Measurements from ENCODE around the gene ALK.

The ALK gene

DNA sequence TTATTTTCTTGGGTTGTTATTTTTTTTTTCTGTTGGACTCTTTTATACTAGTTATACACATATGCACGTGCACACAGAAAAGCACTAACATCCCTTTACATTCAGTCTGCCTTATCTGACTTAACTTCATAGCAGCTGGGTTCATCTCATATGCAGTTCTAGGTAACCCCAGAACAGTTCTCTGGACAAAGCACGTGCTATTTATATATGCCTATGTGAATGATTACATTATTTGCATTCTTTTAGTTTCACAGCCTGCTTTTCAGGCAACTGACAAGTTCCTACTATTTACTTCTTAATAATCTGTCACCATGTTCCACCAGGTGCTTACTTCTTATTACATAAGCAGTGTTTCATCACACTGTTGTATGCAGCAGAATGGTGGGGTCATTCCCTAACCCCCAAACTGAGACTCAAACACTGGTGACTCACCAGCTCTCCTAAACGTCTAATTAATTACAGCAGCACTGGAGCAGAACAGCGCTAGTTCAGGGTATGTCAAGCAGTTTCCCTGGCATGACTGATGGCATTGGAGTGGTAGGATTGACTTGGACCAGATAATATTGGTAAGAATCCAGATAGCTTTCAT lies 433.3 kb downstream of the ALK start:
- no peak for DNase-seq (ENCODE audit: low read depth)

DNA sequence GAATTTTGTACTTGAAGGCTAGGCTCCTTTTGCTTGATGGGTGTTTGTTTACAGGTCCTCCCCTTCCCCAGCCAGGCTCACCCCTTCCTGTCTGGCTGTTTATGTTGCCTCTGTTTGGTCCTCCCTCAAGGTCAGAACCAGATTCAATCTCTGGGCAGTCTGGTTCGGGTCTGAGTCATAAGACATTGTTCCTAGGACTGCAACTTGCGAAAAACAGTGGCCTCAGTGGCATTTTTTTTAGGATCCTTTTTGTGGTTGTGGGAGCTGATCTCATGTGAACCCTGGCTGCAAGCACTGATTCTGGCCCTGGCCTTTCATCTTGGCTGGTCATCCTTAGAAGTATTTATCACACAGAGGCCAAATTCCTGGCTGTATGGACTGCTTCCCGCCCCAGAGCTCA lies 435.8 kb downstream of the ALK start:
- DNase-seq (ENCODE audit: low read depth): no peak

DNA sequence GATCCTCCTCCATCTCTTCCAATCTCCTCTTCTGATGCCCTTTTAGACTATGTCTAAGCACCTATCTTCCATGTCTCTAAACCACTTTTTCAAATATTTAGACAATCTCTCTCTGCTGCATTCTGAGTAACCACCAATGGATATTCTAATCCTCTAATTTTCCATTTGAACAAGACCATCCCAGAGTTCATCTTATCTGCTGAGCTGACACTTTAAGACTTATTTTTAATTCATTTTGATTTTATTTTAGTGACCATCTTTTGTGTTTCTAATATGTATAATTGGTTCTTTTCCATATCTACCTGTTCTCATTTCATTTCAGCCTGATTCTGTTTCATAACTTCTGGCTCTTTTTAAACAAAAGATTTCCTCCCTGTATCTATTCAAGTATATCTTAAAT lies 436.3 kb downstream of the ALK start:
- DNase-seq (ENCODE audit: low read depth): no peak

DNA sequence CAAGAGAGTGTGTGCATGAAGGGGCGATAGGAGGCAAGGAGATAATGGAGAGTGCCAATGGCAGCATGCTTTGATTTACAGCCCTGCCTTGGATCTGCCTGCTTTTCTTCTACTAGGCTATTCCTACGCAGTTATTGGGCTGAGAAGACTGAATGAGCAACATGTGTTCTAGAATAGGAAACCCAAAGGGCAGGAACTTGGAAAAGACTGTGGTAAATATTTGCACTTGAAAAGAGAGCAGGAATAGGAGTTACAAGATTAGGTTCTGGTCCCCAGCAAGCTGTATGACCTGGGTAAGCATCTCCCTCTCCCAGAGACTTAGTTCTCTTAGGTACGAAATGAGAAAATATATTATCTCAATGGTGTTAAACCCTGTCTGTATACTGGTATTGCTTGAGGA lies 438.5 kb downstream of the ALK start:
- no peak for DNase-seq (ENCODE audit: low read depth)

DNA sequence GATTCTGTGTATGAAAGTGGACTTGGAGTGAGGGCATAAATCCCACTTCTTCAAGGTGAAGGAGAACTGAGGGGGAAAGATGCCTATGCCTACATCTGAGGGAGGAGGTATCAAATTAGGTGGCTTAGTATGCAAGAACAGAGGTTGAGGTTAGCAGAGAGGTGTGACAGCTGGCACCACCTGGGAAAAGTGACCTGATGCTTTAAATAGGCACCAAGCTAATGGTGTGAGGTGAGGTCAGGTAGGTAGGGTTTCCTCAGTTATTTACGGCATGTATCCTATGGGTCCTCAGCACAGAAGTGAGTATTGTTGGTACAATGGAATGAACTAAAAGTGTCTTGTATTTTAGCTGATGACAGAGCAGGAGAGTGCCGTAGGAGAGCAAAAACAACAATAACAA lies 439.0 kb downstream of the ALK start:
- no peak for DNase-seq (ENCODE audit: low read depth)

DNA sequence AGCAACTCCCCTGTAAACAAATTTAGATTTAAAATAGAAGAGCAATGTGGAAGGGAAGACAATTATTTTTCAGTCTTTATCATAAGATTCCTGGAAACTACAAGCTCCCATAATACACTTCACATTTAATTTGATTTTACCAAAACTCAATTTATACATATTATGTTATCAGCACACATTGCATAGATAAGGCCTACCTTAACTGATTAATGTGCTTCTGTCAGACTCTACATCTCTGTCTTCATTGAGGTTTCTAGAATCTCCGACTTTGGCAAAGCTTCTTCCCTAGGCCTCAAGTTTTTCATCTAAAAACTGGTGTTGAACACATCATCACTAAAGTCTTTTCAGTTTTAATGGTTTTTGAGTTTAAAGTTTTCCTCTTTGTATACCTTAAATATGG lies 440.1 kb downstream of the ALK start:
- DNase-seq (ENCODE audit: low read depth): no peak

DNA sequence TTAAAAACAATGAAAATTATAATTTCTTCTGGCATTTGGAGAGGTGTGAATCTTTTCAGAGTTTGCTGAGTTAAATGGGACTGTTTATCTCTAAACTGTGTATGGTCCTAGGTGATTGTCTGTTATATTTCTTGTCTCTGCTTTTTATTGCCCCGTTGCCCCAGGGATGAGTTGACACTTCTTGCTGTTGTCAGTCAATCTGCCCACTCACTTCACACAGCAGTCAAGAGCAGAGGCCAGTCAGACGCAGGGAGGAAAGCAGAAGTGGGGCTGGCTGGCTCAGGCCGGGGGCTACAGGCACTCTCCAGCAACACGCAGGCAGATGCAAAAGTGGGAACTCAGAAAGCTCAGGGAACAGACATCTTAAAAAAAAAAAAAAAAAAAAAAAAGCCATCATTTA lies 441.0 kb downstream of the ALK start:
- no peak for DNase-seq (ENCODE audit: low read depth)

DNA sequence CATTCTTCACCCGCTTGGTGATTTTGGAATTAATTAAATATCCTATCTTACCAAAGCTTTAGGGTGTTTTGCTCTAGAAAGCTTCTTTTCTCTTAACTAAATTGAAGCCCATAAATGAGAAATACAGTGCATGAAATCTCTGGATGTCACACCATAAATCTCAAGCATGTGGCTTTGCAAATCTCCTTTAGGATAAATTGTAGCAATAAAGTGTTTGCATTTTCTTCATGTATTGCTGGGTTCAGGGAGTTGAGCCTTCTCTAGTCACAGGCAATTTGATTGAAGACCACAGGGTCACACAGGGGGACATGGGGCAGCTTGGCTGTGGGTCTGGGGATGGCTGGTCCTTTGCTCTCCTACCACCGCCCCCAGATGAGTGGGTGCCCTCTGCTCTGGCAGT lies 442.0 kb downstream of the ALK start:
- no peak for DNase-seq (ENCODE audit: low read depth)

DNA sequence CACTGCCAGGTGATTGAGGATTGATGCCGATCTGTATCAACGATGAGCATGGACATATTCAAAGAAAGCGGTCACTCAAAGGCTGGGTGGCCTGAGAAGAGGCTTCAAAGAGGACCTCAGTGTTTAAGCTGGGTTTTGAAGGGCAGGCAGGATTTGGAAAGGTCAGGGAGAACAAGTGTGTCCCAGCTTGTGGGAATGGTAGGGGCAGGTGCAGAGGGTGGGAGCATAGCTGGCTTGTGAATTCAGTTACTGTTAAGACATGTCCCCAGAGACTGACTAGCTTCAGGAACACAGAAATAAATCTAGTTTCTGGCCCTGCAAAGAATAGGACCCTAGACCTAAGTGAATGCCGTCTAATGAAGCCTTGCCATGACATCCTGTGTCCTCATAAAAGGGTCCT lies 442.7 kb downstream of the ALK start:
- DNase-seq (ENCODE audit: low read depth): no peak

DNA sequence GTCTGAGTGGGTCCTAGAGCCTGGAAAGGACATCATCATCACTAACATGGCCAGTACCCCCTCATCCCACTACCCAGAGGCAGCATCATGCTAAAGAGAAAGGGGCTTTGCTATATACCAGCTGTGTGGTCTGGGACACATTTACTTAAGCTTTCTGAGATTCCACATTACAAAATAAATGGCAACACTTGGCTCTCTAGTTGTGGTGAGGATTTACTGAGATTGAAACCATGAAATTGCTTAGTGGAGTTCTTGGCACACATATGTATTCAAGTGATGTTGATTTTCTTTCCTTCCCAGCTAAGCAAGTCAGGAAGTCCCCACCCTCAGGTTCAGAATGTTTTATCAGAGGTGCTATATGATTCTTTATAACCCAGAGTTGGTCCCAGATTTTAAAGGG lies 444.2 kb downstream of the ALK start:
- DNase-seq (ENCODE audit: low read depth): no peak

DNA sequence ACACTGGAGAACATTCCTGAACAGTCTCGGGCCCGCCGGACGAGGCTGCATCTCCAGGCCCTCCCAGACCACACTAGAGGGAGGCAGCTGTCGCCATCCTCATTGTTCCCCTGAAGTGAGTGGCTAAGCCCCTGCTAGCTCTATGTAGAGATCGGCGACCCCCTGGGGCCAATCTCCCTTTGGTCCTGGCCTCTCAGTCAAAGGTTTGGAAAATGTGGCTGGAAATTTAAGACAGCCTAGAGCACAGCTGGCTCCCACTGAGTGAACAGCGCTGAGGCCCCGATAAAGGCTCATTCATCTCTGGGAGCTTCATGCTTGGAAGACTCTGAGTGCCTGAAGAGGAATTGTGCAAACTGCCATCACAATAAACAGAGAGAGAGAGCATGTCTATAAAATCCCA lies 445.9 kb downstream of the ALK start:
- no peak for DNase-seq (ENCODE audit: low read depth)

DNA sequence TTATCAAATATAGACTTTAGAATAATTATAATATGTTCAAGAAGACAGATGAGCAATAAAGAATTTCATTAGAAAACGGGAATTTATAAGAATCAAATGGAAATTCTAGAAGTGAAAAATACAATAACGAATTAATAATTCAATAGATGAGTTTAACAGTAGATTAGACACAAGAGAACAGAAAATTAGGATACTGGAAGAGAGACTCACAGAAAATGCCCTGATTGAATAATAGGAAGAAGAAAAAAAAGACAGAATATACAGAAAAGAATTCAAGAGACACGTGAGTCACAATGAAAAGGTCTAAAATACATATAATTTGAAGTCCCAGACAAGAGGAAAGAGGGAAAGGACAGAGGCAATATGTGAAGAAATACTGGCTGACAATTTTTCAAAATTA lies 451.4 kb downstream of the ALK start:
- DNase-seq (ENCODE audit: low read depth): no peak

DNA sequence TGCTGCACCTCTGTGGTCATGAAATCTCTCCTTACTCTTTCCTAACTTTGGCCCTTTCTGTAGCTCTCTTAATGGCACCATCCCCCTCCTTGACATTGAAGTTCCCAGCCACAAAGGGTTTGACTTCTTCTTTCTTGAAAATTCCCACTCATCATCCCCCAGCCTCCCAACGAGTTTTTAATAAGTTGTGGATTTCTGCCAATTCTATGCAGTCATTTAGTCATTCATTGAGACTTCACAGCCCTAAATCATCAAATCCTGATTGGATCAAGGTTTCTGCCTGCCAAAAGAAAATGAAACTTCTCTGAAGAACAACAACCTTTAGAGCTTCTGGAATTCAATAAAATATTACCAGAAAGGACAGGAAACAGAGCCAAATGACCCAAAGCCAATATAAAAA lies 451.9 kb downstream of the ALK start:
- DNase-seq (ENCODE audit: low read depth): no peak

DNA sequence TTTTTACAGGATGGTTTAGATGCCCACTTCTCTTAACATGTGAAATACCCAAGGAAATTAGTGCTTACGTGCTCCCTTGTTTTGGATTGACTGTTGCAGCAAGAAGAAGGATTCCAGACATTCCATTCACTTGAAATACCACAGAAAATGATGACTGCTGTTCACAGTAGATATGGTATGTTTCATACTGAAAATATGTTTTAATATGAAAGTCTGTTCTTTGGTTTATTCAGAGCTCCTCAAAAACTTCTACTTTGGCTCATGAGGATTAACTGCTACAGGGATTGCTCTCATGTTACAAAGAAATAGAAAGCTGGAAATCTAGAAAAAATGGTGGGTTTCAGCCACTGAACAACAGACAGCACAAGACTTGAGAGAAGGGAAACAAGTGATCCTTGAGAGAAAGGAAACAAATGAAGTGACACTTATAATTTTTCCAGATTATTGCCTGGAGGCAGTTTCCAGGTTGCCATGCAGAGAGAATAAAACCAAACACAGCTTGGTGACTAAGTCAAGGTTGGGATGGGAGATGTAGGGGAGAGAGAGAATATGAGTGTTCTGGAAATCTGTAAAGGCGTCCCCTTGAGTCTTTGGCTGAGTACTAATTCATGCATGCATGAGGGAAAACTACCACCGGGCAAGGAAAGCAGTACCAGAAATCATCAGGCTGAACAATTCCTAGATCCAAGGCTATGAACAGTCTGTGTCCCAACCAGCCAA lies 458.0 kb downstream of the ALK start:
- DNase-seq (ENCODE audit: low read depth): no peak

DNA sequence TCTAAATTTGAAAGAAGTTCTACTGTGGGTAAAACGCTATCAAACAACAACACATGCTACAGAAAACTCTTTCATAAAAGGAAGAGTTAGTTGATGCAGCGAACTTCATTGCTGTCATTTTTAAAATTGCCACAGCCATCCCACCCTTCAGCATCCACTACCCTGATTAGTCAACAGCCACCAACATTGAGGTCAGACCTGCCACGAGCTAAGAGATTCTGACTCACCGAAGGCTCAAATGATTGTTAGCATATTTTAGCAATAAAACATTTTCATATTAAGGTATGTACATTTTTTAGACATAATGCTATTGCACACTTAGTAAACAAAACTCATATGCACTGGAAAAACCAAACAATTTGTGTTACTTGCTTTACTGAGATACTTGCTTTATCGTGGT lies 459.1 kb downstream of the ALK start:
- DNase-seq (ENCODE audit: low read depth): no peak

DNA sequence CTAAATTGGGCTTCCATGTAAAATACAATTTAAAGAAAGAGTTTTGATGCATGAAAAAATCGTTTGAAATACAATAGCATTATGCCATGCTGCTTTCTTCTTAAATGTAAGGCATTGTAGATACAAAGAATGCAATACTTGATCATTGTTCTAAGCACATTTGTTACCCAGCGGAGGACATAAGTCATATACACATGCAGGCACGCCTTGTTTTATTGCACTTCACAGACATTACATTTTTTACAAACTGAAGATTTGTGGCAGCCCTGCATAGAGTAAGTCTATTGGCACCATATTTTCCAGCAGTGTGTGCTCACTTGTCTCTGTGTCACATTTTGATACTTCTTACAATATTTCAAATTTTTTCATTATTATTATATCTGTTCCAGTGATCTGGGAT lies 461.2 kb downstream of the ALK start:
- no peak for DNase-seq (ENCODE audit: low read depth)

DNA sequence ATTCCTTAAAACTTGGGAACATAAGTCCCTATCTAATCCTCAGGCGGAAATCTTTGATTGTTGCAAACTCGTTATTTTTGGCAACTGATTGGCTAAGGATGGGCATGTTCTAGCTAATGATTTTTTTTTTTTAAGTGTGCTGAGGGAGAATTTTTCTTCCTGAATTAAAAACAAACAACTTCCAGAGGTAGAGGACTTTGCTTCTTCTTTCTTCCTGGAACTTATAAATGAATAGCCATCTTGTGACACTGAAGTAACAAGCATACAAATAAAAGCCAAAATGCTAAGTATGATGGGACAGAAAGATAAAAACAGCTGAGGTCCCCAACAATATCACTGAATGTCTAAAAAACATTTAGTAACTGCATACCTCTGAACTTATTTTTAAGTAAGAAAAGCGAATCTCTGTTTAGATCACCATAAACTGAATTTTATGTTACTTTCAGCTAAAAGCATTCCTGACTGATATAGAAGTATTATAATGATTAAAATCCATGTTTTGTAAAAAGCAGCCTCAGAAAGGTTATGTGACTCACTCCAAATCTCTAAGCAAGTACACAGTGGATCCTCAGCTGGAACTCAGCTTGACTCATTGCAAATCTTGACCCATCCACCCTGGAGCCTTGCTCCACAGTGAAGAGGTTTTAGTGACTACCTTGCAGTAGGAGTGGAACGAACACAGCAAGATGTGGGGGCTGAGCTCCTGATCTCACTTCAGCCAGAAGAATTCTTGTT lies 461.8 kb downstream of the ALK start:
- no peak for DNase-seq (ENCODE audit: low read depth)

DNA sequence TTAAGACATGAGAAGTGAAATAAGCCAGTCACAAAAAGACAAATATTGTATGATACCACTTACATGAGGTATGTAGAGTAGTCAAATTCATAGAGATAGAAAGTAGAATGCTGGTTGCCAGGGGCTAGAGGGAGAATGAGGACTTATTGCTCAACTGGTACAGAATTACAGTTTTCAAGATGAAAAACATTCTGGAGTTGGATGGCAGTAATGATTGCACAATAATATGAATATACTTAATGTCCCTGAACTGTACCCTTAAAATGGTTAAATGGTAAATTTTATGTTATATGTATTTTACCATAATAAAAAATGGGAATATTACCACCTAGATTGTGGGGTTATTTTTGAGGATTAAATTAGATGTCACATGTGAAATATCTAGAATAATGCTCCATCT lies 465.0 kb downstream of the ALK start:
- DNase-seq (ENCODE audit: low read depth): no peak

DNA sequence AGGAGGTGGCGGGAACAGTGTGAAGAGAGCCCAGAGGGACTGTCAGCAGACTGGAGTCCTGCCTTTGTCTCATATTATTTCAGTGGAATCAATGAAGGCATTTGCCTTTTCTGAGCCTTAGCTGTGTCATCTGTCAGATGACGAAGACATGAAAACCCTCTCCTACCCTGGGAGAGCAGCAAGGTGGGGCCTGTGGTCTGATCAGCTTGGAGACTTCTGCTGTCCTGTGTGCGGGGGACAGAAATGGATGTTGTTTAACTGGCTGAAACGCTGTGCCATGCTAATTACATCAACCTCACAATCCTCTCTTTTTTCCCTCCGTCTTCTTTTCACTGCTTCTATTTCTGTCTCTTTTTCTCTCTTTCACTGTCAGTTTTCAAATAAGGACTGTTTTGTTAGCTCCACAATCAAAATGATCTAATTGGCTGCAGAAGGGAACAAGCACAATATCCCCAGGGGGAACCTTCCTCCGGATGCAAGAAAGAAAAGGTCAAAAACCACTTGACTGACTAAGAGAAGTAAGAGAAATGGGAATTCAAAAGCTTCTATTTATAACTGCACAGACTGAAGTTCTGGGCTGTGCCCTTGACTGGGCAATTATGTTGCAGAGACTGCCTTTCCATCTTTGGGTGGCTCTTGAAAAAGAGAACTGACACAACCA lies 466.1 kb downstream of the ALK start:
- DNase-seq (ENCODE audit: low read depth): no peak

DNA sequence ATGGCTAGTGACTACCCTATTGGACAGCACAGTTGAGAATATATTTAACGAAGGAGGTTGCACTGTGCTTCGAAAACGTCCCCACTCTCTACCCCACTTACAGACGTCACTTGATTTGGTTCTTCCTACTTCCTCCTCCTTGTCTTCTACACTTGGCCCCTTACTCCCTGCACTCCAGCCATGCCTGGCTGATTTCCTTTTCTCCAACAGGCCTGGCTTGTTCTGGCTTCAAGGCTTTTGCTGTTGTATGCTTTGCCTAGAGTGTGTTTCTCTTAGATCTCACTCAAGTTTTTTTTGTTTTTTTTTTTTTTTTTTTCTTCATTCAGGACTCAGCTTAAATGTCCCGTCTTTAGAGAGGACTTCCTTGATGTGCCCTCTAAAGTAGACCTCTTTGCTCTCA lies 469.4 kb downstream of the ALK start:
- DNase-seq (ENCODE audit: low read depth): no peak

DNA sequence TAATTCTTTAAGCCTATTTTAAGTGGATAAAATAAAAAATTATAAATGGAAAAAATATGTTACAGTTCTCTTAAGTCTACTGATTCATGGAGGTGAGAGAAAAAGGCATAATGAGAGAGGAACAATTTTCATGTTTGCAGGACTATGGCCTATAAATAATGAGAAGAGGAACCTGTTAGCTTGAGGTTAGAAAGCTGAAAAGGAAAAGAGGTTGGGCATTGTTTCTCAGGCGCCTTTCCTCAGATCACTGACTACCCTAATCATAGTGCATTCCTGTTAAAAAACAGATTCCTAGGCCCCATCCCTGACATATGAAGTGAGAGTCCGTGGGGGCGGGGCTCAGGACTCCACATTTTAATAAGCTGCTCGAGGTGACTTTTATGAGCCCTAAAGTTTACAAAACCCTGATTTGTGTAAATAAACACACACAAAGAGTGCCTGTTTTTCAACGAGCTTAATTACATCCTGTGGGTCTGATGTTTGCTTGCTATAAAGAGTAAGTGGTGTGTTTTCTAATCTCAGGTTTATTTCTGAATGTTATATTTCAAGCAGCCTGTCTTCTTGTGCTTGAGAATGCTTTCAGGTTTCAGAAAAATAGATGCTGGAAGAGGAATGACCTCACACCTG lies 470.7 kb downstream of the ALK start:
- DNase-seq (ENCODE audit: low read depth): no peak

DNA sequence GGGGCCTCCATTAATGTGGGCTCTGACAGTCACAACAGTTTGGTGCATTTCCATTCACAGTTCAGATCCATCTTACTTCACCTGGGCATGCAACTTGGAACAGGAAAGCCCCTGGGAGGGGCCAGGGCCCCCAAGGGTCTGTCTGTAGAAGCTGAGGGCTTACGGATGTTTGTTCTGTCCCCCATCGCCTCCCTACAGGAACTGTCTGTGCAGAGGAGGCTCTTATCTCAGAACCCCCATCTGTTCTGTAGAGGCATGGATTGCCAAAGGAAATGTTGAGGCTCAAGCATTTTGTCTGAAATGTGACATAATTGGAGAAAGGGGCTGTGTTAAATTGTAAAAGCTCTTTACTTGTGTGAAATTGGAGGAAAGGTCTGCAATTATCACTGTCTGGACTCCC lies 471.9 kb downstream of the ALK start:
- no peak for DNase-seq (ENCODE audit: low read depth)
